Measurements from ENCODE around the gene ANKRD16. TPM values are rescaled to one million over a fixed set of nuclear protein-coding genes. Genes with fewer than 3 reads are reported as not detected.
"Not testable (repeated sequence)": the region's sequence is repeated elsewhere in the genome, so short reads cannot be mapped to it uniquely, and the experiment has no call there.

Gene ANKRD16
- total RNA-seq, 1 experiment from 2014 or later = 4.9 TPM

GRCh38 chr10:5855979-5856700 lies 33.6 kb downstream of the ANKRD16 start:
- Histone ChIP-seq H3K9me3 (ENCODE audit: low read length) (no peaks in the 10 kb centered on the region), H3K9ac (ENCODE audit: low read length) (no peak overlapping the region), H3K79me2 (ENCODE audit: low read length) (no peaks in the 10 kb centered on the region), H3K36me3 (ENCODE audit: low read depth, low read length) (no peaks in the 10 kb centered on the region), H3K27me3 (ENCODE audit: low read length) (no peaks in the 10 kb centered on the region), H4K20me1 (ENCODE audit: low read length) (no peaks in the 10 kb centered on the region), H3K27ac (ENCODE audit: low read length) (no peak overlapping the region), H3K4me3 (ENCODE audit: low read length) (no peak overlapping the region), H3K9me2 (replicated peaks; ENCODE audit: low read length) (no peaks in the 10 kb centered on the region), H3F3A (ENCODE audit: low read length, unreplicated experiment) (no peaks in the 10 kb centered on the region), H3K4me1 (ENCODE audit: insufficient read depth, low read length) (no peaks in the 10 kb centered on the region; the same call in 1 of the 2 replicates), H3K4me2 (ENCODE audit: low read length) (no peak overlapping the region), H2AFZ (ENCODE audit: low read length) (no peak overlapping the region)
- ChIA-PET CTCF (no interaction called here), POLR2A (ENCODE audit: unreplicated experiment) (no interaction called here)
- no peak for ATAC-seq
- no TSS peak for BruUV-seq (replicated peaks)
- TF ChIP-seq, protein P1, sequence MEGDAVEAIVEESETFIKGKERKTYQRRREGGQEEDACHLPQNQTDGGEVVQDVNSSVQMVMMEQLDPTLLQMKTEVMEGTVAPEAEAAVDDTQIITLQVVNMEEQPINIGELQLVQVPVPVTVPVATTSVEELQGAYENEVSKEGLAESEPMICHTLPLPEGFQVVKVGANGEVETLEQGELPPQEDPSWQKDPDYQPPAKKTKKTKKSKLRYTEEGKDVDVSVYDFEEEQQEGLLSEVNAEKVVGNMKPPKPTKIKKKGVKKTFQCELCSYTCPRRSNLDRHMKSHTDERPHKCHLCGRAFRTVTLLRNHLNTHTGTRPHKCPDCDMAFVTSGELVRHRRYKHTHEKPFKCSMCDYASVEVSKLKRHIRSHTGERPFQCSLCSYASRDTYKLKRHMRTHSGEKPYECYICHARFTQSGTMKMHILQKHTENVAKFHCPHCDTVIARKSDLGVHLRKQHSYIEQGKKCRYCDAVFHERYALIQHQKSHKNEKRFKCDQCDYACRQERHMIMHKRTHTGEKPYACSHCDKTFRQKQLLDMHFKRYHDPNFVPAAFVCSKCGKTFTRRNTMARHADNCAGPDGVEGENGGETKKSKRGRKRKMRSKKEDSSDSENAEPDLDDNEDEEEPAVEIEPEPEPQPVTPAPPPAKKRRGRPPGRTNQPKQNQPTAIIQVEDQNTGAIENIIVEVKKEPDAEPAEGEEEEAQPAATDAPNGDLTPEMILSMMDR (conservative IDR thresholded peaks at IDR 0.05; ENCODE audit: low read depth, low read length) = no peak
- no peak for TF ChIP-seq EZH2phosphoT487 (IDR thresholded peaks at IDR 0.05; ENCODE audit: borderline replicate concordance, low read length)
- no peak for TF ChIP-seq EZH2 (IDR thresholded peaks at IDR 0.05; ENCODE audit: low read length, unreplicated experiment)
- intact Hi-C loops (cut with micrococcal nuclease) = no loop called here
- DNase-seq = no peak

- intact Hi-C loops (cut with micrococcal nuclease) = no loop called here
- Histone ChIP-seq H3K4me3 (ENCODE audit: low read length) (no peak overlapping the region), H3K27me3 (ENCODE audit: low read length) (no peaks in the 10 kb centered on the region), H4K20me1 (ENCODE audit: low read length) (no peaks in the 10 kb centered on the region), H3K27ac (ENCODE audit: low read length) (no peak overlapping the region), H3K9me3 (ENCODE audit: low read length) (no peaks in the 10 kb centered on the region), H3K4me1 (ENCODE audit: insufficient read depth, low read length) (no peaks in the 10 kb centered on the region), H3K9me2 (replicated peaks; ENCODE audit: low read length) (no peaks in the 10 kb centered on the region), H3K4me2 (ENCODE audit: low read length) (no peak overlapping the region), H2AFZ (ENCODE audit: low read length) (no peak overlapping the region), H3K9ac (ENCODE audit: low read length) (no peak overlapping the region), H3F3A (ENCODE audit: low read length, unreplicated experiment) (no peaks in the 10 kb centered on the region), H3K79me2 (ENCODE audit: low read length) (no peaks in the 10 kb centered on the region), H3K36me3 (ENCODE audit: low read depth, low read length) (no peaks in the 10 kb centered on the region)
- DNase-seq = no peak
- POLR2A ChIA-PET (ENCODE audit: unreplicated experiment) = no interaction called here
- no TSS peak for BruUV-seq (replicated peaks)
- CTCF ChIA-PET = no interaction called here
- ATAC-seq = no peak
- TF ChIP-seq EZH2phosphoT487 (IDR thresholded peaks at IDR 0.05; ENCODE audit: borderline replicate concordance, low read length) (no peak), EZH2 (IDR thresholded peaks at IDR 0.05; ENCODE audit: low read length, unreplicated experiment) (no peak)
- TF ChIP-seq, protein P1 (conservative IDR thresholded peaks at IDR 0.05; ENCODE audit: low read depth, low read length) = no peak
Observed at GRCh38 chr10:5854131-5854475, 35.6 kb downstream of the ANKRD16 start.

DNA sequence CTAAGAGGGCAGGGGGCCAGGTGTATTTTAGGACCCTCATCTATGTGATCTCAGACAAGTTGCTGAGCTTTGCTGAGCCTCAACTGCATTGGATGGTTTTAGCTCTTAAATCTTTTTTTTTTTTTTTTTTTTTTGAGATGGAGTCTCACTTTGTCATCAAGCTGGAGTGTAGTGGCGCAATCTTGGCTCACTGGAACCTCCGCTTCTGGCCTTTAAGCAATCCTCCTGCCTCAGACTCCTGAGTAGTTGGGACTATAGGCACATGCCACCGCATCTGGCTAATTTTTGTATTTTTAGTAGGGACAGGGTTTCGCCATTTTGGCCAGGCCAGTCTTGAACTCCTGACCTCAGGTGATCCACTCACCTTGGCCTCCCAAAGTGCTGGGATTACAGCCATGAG lies 43.0 kb downstream of the ANKRD16 start:
- CTCF ChIA-PET = interaction anchor here (0.6 kb wide), 1 partner anchor 39 kb away, joined by 6 read pairs; no protein-coding TSS in a partner anchor
- not testable (repeated sequence) for H2AFZ ChIP-seq (ENCODE audit: low read length)

More for the DNA sequence above, 43.0 kb downstream of the ANKRD16 start:
- H3F3A ChIP-seq (ENCODE audit: low read length, unreplicated experiment); H3K79me2 ChIP-seq (ENCODE audit: low read length); H3K4me3 ChIP-seq (ENCODE audit: low read length); H3K9me2 ChIP-seq (replicated peaks; ENCODE audit: low read length); intact Hi-C loops (cut with micrococcal nuclease); DNase-seq; H3K4me2 ChIP-seq (ENCODE audit: low read length); H3K9ac ChIP-seq (ENCODE audit: low read length); BruUV-seq (replicated peaks); H3K27me3 ChIP-seq (ENCODE audit: low read length); H3K27ac ChIP-seq (ENCODE audit: low read length); H3K9me3 ChIP-seq (ENCODE audit: low read length); H3K4me1 ChIP-seq (ENCODE audit: insufficient read depth, low read length); H3K36me3 ChIP-seq (ENCODE audit: low read depth, low read length); ATAC-seq; H4K20me1 ChIP-seq (ENCODE audit: low read length): not testable (repeated sequence)
- POLR2A ChIA-PET (ENCODE audit: unreplicated experiment) = interaction anchor here (0.6 kb wide), 1 partner anchor 1007 kb away, joined by 6 read pairs; no protein-coding TSS in a partner anchor

Measured in PC-3 (cell line).